ENCODE data around the gene AP4B1.
"Not testable (repeated sequence)": the region's sequence is repeated elsewhere in the genome, so short reads cannot be mapped to it uniquely, and the experiment has no call there.

Gene AP4B1

GRCh38 chr1:113904674-113905434, at the start of gene AP4B1, which contains the start of gene DCLRE1B:
Gene AP4B1 (minus strand): TSS chr1:113904799. CDS start chr1:113904717, 82 bp downstream.
Gene DCLRE1B (plus strand): TSS chr1:113905326. CDS start chr1:113905587, 261 bp downstream.
- DNase-seq (ENCODE audit: low read depth in 2 of 2), result peak; percentile 93 to 98

GRCh38 chr1:113951719-113952118, 47.1 kb upstream of the AP4B1 start:
- no peak for DNase-seq (ENCODE audit: low read depth in 2 of 2)

- DNase-seq (ENCODE audit: low read depth in 2 of 2), result no peak
Observed at GRCh38 chr1:113950908-113951307, 46.3 kb upstream of the AP4B1 start.

GRCh38 chr1:113949007-113949406, 44.4 kb upstream of the AP4B1 start:
- DNase-seq (ENCODE audit: low read depth in 2 of 2), result no peak

- not testable (repeated sequence) for DNase-seq (ENCODE audit: low read depth in 2 of 2)
Observed at GRCh38 chr1:113948151-113948550, 43.6 kb upstream of the AP4B1 start.

- DNase-seq (ENCODE audit: low read depth in 2 of 2), result no peak
Observed at GRCh38 chr1:113947388-113948107, 42.9 kb upstream of the AP4B1 start.

GRCh38 chr1:113946678-113947387, 42.2 kb upstream of the AP4B1 start:
- DNase-seq (ENCODE audit: low read depth in 2 of 2), result no peak

GRCh38 chr1:113946112-113946511, 41.5 kb upstream of the AP4B1 start:
- DNase-seq (ENCODE audit: low read depth in 2 of 2), result no peak

- DNase-seq (ENCODE audit: low read depth in 2 of 2), result no peak
Observed at GRCh38 chr1:113945329-113945728, 40.7 kb upstream of the AP4B1 start.

GRCh38 chr1:113943028-113943811, 38.6 kb upstream of the AP4B1 start:
- DNase-seq (ENCODE audit: low read depth in 2 of 2), result no peak

GRCh38 chr1:113942527-113942926, 37.9 kb upstream of the AP4B1 start:
- DNase-seq (ENCODE audit: low read depth in 2 of 2), result no peak

GRCh38 chr1:113941245-113941559, 36.6 kb upstream of the AP4B1 start:
- no peak for DNase-seq (ENCODE audit: low read depth in 2 of 2)

GRCh38 chr1:113940365-113941244, 36.0 kb upstream of the AP4B1 start:
- DNase-seq (ENCODE audit: low read depth in 2 of 2), result peak in 1 of 2 donors; percentile 20

GRCh38 chr1:113938192-113938591, 33.6 kb upstream of the AP4B1 start:
- no peak for DNase-seq (ENCODE audit: low read depth in 2 of 2)

- DNase-seq (ENCODE audit: low read depth in 2 of 2), result no peak
Observed at GRCh38 chr1:113937146-113937545, 32.5 kb upstream of the AP4B1 start.

GRCh38 chr1:113935970-113936369, 31.4 kb upstream of the AP4B1 start:
- no peak for DNase-seq (ENCODE audit: low read depth in 2 of 2)

- no peak for DNase-seq (ENCODE audit: low read depth in 2 of 2)
Observed at GRCh38 chr1:113935176-113935575, 30.6 kb upstream of the AP4B1 start.

GRCh38 chr1:113934511-113935055, 30.0 kb upstream of the AP4B1 start:
- DNase-seq (ENCODE audit: low read depth in 2 of 2), result no peak

- no peak for DNase-seq (ENCODE audit: low read depth in 2 of 2)
Observed at GRCh38 chr1:113934006-113934405, 29.4 kb upstream of the AP4B1 start.

- DNase-seq (ENCODE audit: low read depth in 2 of 2), result no peak
Observed at GRCh38 chr1:113931451-113931851, 26.9 kb upstream of the AP4B1 start.

Data from stimulated activated CD4-positive, alpha-beta T cell treated with anti-CD3 and anti-CD28 coated beads, Interleukin-4, amount 100 ng/mL, for 48 hours (primary cell).